HG02798 (cell line): ENCODE results near the gene EGF.

Experiments used
- ATAC-seq: cut with Tn5 transposase; IDR thresholded peaks from one replicate; pipeline ENCODE4 v1.9.1; 2021; ENCODE audit warnings: mild to moderate bottlenecking; ENCODE audit not compliant: unreplicated experiment, poor library complexity

EGF gene

GRCh38 chr4:109953556-109953955 lies 40.9 kb downstream of the EGF start:
- ATAC-seq, result no peak

- ATAC-seq, result no peak
Observed at GRCh38 chr4:109955146-109955545, 42.5 kb downstream of the EGF start.

- ATAC-seq, result no peak
Observed at GRCh38 chr4:109957227-109957626, 44.5 kb downstream of the EGF start.

- peak; percentile 64 for ATAC-seq
Observed at GRCh38 chr4:109959195-109959594, 46.5 kb downstream of the EGF start.

GRCh38 chr4:109962401-109962800 lies 49.7 kb downstream of the EGF start:
- no peak for ATAC-seq

- ATAC-seq, result no peak
Observed at GRCh38 chr4:109966891-109967481, 54.3 kb downstream of the EGF start.

- no peak for ATAC-seq
Observed at GRCh38 chr4:109967798-109968520, 55.3 kb downstream of the EGF start.

GRCh38 chr4:109969087-109969486 lies 56.4 kb downstream of the EGF start:
- no peak for ATAC-seq

GRCh38 chr4:109969919-109970318 lies 57.2 kb downstream of the EGF start:
- no peak for ATAC-seq

- ATAC-seq, result no peak
Observed at GRCh38 chr4:109972786-109973528, 60.3 kb downstream of the EGF start.

- no peak for ATAC-seq
Observed at GRCh38 chr4:109973529-109973905, 60.8 kb downstream of the EGF start.

- no peak for ATAC-seq
Observed at GRCh38 chr4:109976189-109976588, 63.5 kb downstream of the EGF start.

- no peak for ATAC-seq
Observed at GRCh38 chr4:109977854-109978501, 65.3 kb downstream of the EGF start.

GRCh38 chr4:109978704-109979454 lies 66.2 kb downstream of the EGF start:
- no peak for ATAC-seq

- ATAC-seq, result no peak
Observed at GRCh38 chr4:109979920-109980717, 67.4 kb downstream of the EGF start.

GRCh38 chr4:109981936-109982335 lies 69.3 kb downstream of the EGF start:
- no peak for ATAC-seq

GRCh38 chr4:109982521-109982920 lies 69.8 kb downstream of the EGF start:
- no peak for ATAC-seq

GRCh38 chr4:109985993-109986974 lies 73.6 kb downstream of the EGF start:
- ATAC-seq, result no peak
